HUES6 (cell line): ENCODE measurements around the gene SGCG.
"Not testable (repeated sequence)": the region's sequence is repeated elsewhere in the genome, so short reads cannot be mapped to it uniquely, and the experiment has no call there.

ENCODE experiments used
- H3K27ac ChIP-seq: 2 replicates; pipeline ENCODE4 v1.7.0; 2013; ENCODE audit warnings: low read depth, mild to moderate bottlenecking, low read length, inconsistent platforms
- H3K27me3 ChIP-seq: 2 replicates; pipeline ENCODE4 v1.6.1; 2013; ENCODE audit warnings: low read length; ENCODE audit not compliant: control insufficient read depth, insufficient read depth
- H3K36me3 ChIP-seq: 2 replicates; pipeline ENCODE4 v1.6.1; 2013; ENCODE audit warnings: low read length; ENCODE audit not compliant: control insufficient read depth, insufficient read depth
- H3K4me1 ChIP-seq: 2 replicates; pipeline ENCODE4 v1.6.1; 2013; ENCODE audit warnings: low read length; ENCODE audit not compliant: control insufficient read depth, insufficient read depth
- H3K4me3 ChIP-seq: 2 replicates; pipeline ENCODE4 v1.5.1; 2013; ENCODE audit warnings: low read depth, low read length
- H3K9ac ChIP-seq: one replicate; pipeline ENCODE4 v1.6.1; 2013; ENCODE audit warnings: mild to moderate bottlenecking, low read length
- H3K9me3 ChIP-seq: 2 replicates; pipeline ENCODE4 v1.6.1; 2013; ENCODE audit warnings: low read depth, low read length; ENCODE audit not compliant: control insufficient read depth, insufficient read depth

Gene SGCG

GRCh38 chr13:23288995-23289394, 108.2 kb downstream of the SGCG start:
- Histone ChIP-seq H3K4me3 (no peak overlapping the region), H3K4me1 (no peaks in the 10 kb centered on the region), H3K27me3 (no peaks in the 10 kb centered on the region), H3K9me3 (0 out of 2 replicates have a peak, but pooled peaks cover 7% of the 10 kb centered on the region), H3K36me3 (no peaks in the 10 kb centered on the region), H3K9ac (no peak overlapping the region), H3K27ac (no peak overlapping the region)

DNA sequence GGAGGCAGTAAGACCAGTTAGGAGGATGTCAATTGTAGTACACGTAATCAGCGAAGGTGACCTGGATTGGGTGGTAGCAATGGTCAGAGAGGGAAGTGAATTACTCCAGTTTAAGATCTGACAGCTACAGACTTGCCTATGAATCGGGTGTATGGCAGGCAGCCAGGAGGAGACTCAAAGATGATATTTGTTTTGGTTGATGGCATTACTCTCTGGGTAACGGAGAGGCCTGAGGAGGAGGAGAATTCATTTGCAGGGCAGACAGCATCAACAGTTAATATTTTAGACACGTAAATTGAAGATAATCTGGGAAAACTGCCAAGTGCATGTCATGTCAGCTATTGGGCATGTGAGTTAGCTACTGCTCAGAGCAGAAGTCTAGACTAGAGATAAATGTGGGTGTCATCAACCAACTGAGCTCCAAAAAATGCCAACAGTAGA, 109.2 kb downstream of the SGCG start:
- H3K27ac ChIP-seq = no peak overlapping the region
- 0 out of 2 replicates have a peak, but pooled peaks cover 7% of the 10 kb centered on the region for H3K9me3 ChIP-seq
- H3K36me3 ChIP-seq = no peaks in the 10 kb centered on the region
- H3K27me3 ChIP-seq = no peaks in the 10 kb centered on the region
- H3K9ac ChIP-seq = no peak overlapping the region
- no peaks in the 10 kb centered on the region for H3K4me1 ChIP-seq
- no peak overlapping the region for H3K4me3 ChIP-seq

- no peaks in the 10 kb centered on the region for H3K36me3 ChIP-seq
- H3K4me3 ChIP-seq = no peak overlapping the region
- H3K9me3 ChIP-seq = peaks cover 9% of the 10 kb centered on the region
- H3K27ac ChIP-seq = no peak overlapping the region
- H3K4me1 ChIP-seq = no peaks in the 10 kb centered on the region
- no peak overlapping the region for H3K9ac ChIP-seq
- no peaks in the 10 kb centered on the region for H3K27me3 ChIP-seq
These were observed 111.8 kb downstream of the SGCG start for GRCh38 chr13:23292586-23292985.

GRCh38 chr13:23314837-23315236, 134.1 kb downstream of the SGCG start:
- H3K4me3 ChIP-seq, H3K4me1 ChIP-seq, H3K9ac ChIP-seq, H3K36me3 ChIP-seq, H3K9me3 ChIP-seq, H3K27ac ChIP-seq, H3K27me3 ChIP-seq: not testable (repeated sequence)

- Histone ChIP-seq H3K27me3 (no peaks in the 10 kb centered on the region), H3K4me3 (no peak overlapping the region), H3K4me1 (no peaks in the 10 kb centered on the region), H3K36me3 (no peaks in the 10 kb centered on the region), H3K27ac (no peak overlapping the region), H3K9me3 (no peaks in the 10 kb centered on the region), H3K9ac (no peak overlapping the region)
These were observed 139.1 kb downstream of the SGCG start for GRCh38 chr13:23319883-23320224.

GRCh38 chr13:23320926-23321534, 140.3 kb downstream of the SGCG start:
- no peak overlapping the region for H3K27ac ChIP-seq
- no peaks in the 10 kb centered on the region for H3K4me1 ChIP-seq
- H3K36me3 ChIP-seq = no peaks in the 10 kb centered on the region
- H3K9me3 ChIP-seq = no peaks in the 10 kb centered on the region
- H3K4me3 ChIP-seq = no peak overlapping the region
- no peaks in the 10 kb centered on the region for H3K27me3 ChIP-seq
- no peak overlapping the region for H3K9ac ChIP-seq

DNA sequence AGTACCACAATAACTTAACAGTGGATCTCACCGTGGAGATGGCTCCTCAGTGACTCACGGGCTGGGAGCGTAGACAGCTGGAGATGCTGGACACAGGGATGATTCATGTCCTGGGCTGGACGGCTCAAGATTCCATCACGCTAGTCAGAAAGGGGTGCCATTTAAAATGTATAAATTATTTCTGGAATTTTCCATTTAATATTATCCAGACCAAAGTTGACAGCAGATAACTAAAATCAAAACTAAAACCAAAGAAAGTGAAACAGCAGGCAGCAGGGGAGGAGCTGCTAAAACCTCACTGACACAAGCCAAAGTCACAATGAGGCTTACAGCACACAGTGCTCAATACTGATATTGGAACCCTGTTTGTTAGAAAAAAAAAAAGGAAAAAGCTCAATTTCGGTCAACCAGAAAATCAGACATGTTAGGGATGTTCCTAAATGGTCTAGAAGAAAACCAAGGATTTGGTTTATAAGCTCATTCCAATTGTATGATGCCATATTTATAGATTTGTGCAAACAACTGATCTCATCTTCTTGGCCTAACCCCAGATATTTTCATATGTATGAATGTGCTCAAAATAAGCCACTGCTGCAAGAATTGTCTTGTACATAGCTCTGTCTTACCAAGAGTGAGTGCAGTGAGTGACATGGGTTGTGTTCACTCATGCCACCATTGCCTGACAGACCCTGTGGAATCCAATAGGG, 140.9 kb downstream of the SGCG start:
- Histone ChIP-seq H3K27me3 (no peaks in the 10 kb centered on the region), H3K36me3 (no peaks in the 10 kb centered on the region), H3K9me3 (no peaks in the 10 kb centered on the region), H3K9ac (no peak overlapping the region), H3K4me1 (no peaks in the 10 kb centered on the region), H3K27ac (no peak overlapping the region), H3K4me3 (no peak overlapping the region)

DNA sequence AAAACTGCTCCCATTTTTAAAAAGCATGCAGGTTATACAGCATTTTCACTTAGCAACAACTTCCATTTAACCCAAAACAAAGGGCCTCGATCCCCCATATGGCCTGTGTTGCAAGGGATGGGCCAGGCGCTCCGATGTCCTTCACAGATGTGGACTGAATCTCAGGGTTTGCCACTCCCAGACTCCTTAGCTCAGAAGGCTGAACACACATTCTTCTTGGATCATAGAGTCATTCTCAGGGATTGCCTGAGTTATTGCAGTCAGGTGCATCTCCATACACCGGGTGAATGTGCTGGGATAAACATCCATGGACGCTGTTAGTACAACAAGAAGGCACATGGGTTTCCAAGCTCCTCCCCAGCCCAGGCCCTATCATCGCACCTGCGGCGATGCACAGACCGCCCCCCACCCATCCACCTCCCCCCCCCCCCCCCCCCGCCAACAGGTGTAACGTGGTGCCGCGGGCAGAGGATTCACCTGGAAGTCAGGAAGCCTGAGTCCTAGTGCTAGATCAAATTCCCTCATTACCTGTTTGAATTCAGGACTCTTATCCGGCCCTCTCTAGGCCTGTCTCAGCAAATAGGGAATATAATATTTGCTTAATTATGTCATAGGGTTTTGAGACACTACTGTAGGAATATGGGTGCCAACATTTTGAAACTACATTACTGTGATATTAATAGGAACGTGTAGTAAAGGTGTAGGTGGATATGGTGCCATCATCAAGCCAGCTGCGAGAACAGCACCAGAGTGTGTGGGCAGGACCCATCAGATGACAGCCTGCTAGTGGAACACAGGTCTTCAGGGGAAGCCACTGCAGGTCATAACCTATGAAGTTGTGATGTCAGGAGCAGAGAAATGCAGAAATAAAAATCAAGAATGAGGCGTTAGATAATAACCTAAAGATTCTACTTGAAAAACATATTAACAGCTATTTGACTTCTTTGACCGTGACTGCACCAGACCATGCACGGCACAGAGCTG, 141.9 kb downstream of the SGCG start:
- no peak overlapping the region for H3K4me3 ChIP-seq
- H3K9me3 ChIP-seq = no peaks in the 10 kb centered on the region
- H3K36me3 ChIP-seq = no peaks in the 10 kb centered on the region
- no peak overlapping the region for H3K27ac ChIP-seq
- H3K27me3 ChIP-seq = no peaks in the 10 kb centered on the region
- no peak overlapping the region for H3K9ac ChIP-seq
- no peaks in the 10 kb centered on the region for H3K4me1 ChIP-seq

DNA sequence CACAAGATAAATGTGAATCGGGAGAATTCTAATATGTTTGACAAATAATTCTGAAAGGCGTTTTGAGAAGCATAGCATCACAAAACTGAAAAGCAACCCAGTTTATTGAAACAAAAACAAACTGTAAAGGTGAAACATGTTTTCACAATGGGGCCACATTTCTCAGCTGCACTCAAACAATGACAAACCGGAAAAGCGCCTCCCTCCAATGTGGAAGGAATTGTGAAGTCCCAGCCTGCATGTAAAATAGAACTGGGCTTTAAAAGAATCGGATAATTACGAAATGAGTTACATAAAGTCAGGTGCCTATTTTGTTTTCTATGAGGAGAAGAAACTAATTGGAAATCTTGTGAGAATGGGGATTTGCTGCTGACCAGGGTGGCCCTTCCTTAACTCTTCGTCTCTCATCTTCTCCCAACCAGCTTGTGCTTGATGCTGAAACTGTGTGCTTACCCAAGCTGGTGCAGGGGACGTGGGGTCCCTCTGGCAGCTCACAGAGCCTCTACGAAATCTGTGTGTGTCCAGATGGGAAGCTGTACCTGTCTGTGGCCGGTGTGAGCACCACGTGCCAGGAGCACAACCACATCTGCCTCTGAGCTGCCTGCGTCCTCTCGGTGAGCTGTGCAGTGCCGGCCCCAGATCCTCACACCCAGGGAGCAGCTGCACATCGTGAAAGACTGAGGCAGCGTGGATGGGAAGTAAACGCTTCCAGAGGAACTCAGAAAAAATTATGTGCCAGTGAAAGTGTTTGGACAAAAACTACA, 143.3 kb downstream of the SGCG start:
- no peaks in the 10 kb centered on the region for H3K36me3 ChIP-seq
- H3K27me3 ChIP-seq = no peaks in the 10 kb centered on the region
- no peak overlapping the region for H3K4me3 ChIP-seq
- H3K9me3 ChIP-seq = no peaks in the 10 kb centered on the region
- H3K9ac ChIP-seq = no peak overlapping the region
- H3K4me1 ChIP-seq = no peaks in the 10 kb centered on the region
- H3K27ac ChIP-seq = no peak overlapping the region

GRCh38 chr13:23325191-23325590, 144.4 kb downstream of the SGCG start:
- Histone ChIP-seq H3K27ac (no peak overlapping the region), H3K27me3 (no peaks in the 10 kb centered on the region), H3K9me3 (peaks cover under 1% of the 10 kb centered on the region; the same call in 1 of the 2 replicates), H3K9ac (no peak overlapping the region), H3K36me3 (no peaks in the 10 kb centered on the region), H3K4me3 (no peak overlapping the region), H3K4me1 (no peaks in the 10 kb centered on the region)
